Spleen (tissue), 11 donors: Measurements from ENCODE around the gene HSP90AB1. TPM values are rescaled to one million over a fixed set of nuclear protein-coding genes. Genes with fewer than 3 reads are reported as not detected.

ENCODE experiments used
- DNase-seq: peaks from one replicate; pipeline ENCODE4 v3.0.0-alpha.2; 2020
- H3K27ac ChIP-seq, 8 donors: fragments of 200-600 bp; sonication (generic) in 7 of 8; 1 replicate in 4 of 8; 2 replicates in 4 of 8; pipeline versions ENCODE4 v1.5.0 to v1.8.0; 2016 to 2021; ENCODE audit warnings: inconsistent platforms in 4 of 8, mild to moderate bottlenecking in 4 of 8, moderate library complexity in 1 of 8
- H3K27me3 ChIP-seq, 7 donors: fragments of 200-600 bp; sonication (generic) in 6 of 7; replicated peaks in 1 of 7; 1 replicate in 4 of 7; 2 replicates in 3 of 7; pipeline versions ENCODE4 v1.5.0 to v1.8.0; 2016 to 2021; ENCODE audit warnings: inconsistent platforms in 3 of 7, mild to moderate bottlenecking in 1 of 7
- H3K36me3 ChIP-seq, 6 donors: fragments of 200-600 bp; sonication (generic) in 5 of 6; 1 replicate in 4 of 6; 2 replicates in 2 of 6; pipeline versions ENCODE4 v1.5.0 to v1.8.0; 2016 to 2021; ENCODE audit warnings: inconsistent platforms in 2 of 6
- H3K4me1 ChIP-seq, 6 donors: fragments of 200-600 bp; sonication (generic) in 5 of 6; 1 replicate in 3 of 6; 2 replicates in 3 of 6; pipeline versions ENCODE4 v1.5.0 to v1.8.0; 2016 to 2021; ENCODE audit warnings: inconsistent platforms in 3 of 6
- H3K4me3 ChIP-seq, 8 donors: fragments of 200-600 bp; sonication (generic) in 7 of 8; 1 replicate in 4 of 8; 2 replicates in 4 of 8; pipeline versions ENCODE4 v1.5.0 to v1.8.0; 2016 to 2021; ENCODE audit warnings: inconsistent platforms in 4 of 8, mild to moderate bottlenecking in 4 of 8, moderate library complexity in 2 of 8
- H3K9me3 ChIP-seq, 8 donors: fragments of 200-600 bp; sonication (generic) in 7 of 8; 1 replicate in 4 of 8; 2 replicates in 4 of 8; pipeline versions ENCODE4 v1.5.0 to v1.8.0; 2016 to 2021; ENCODE audit warnings: inconsistent platforms in 4 of 8
- POLR2A ChIP-seq, 3 donors: fragments of 450-650 bp; IDR thresholded peaks; one replicate each; pipeline ENCODE4 v1.5.1; 2017; ENCODE audit warnings: antibody characterized with exemption in 3 of 3, mild to moderate bottlenecking in 1 of 3
- POLR2AphosphoS5 ChIP-seq, 3 donors: sonication (generic); formaldehyde crosslinking; IDR thresholded peaks; one replicate each; pipeline ENCODE4 v1.5.1; 2017; ENCODE audit warnings: antibody characterized with exemption in 3 of 3
- WGBS, 5 donors: extraction: QIAGEN DNeasy Blood & Tissue Kit in 3 of 5; methylation state at CpG; one replicate each; pipeline versions ENCODE4 v1.1.5 to v1.1.7; 2013 to 2018; 5-methylcytosine and 5-hydroxymethylcytosine counted together
- intact Hi-C: fragments of 100-400 bp; cut with DNase I; formaldehyde crosslinking; loops from one replicate; pipeline ENCODE4 v1.15.0; 2023; ENCODE audit warnings: low total_unique reads
- polyA plus RNA-seq, 3 donors: library from polyadenylated mRNA; stranded (reverse); fragments of 200-250 nt; gene quantifications; one replicate each; pipeline ENCODE4 v1.2.1, GENCODE V29; 2013
- total RNA-seq, 7 donors: library from RNA; depleted of rRNA in 3 of 7; stranded (reverse); fragments of >200 nt in 3 of 7; fragmentation: NEBNext Ultra II Directional in 4 of 7; extraction: Animal tissue kit (Norgen Biotek cat#: 25700) in 4 of 7; gene quantifications; one replicate each; pipeline versions ENCODE4 v1.1.0 to v1.2.1, GENCODE V29; 2016 to 2021
- TF ChIP-seq, protein P1 (sequence below), 11 experiments: fragments of 200-600 bp in 7 of 11; fragments of 450-650 bp in 4 of 11; sonication (generic) in 4 of 11; IDR thresholded peaks in 8 of 11; conservative IDR thresholded peaks in 3 of 11; 1 replicate in 7 of 11; 2 replicates in 4 of 11; pipeline versions ENCODE4 v1.4.0 to v1.8.0; 2016 to 2021; ENCODE audit warnings: antibody characterized with exemption in 11 of 11, inconsistent platforms in 4 of 11, mild to moderate bottlenecking in 1 of 11
- donor health status: healthy with polysubstance abuse.
- donor health status: DM: no; HTN: no; CAD: no; lungs with moderate emphysema.
- donor health status: DM: no; HTN: no; CAD: no.
- donor health status: Bipolar disorder and iron deficiency.
- donor health status: healthy.
- donor health status: DM: no; HTN: no; CAD: no.
- donor health status: DM: yes; HTN: yes; CAD: no.

HSP90AB1 gene
- total and polyA plus RNA-seq, 10 donors = 196 to 546 (median 386) TPM

DNA sequence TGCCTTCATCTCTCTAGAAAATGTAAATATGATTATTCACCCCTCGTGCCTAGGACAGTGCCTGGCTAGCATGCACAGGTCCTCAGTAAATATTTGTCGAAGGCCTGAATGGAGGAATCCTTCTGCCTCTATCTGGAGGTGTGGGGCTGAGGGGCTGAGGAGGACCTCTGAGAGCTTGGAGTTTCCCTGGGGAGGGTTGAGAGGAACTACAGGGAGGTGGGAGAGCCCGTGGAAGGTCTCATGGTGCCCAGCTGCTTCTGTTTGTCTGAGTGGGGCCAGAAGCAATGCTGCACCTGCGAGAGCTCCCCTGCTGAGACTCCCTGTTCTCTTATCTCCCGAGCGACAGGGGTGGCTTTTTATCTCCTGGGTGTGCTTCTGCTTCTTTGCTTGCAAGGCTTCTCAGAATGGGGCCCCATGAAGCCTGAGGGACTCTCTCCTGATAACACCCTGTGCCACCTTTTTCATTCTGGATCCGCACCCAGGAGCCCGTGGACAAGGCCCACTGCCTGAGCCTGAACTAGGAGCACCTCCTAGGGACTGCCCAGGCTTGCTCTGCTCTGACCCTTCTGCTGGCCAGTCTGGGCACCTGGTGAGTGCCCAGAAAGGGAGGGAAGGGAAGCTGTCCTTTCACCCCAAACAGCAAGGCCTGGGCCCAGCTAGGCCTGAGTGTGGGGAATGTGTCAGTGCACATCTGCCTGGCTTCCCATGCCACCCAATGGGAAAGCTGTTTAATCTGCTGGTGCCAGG is 21.1 kb upstream of the HSP90AB1 start:
- peaks cover 0 to 3% (median 0%) of the 10 kb centered on the region in 7 donors for H3K27me3 ChIP-seq
- no peak overlapping the region for H3K4me3 ChIP-seq
- no peak for TF ChIP-seq POLR2AphosphoS5 (IDR thresholded peaks at IDR 0.05)
- TF ChIP-seq POLR2A (IDR thresholded peaks at IDR 0.05) = no peak
- TF ChIP-seq, protein P1, sequence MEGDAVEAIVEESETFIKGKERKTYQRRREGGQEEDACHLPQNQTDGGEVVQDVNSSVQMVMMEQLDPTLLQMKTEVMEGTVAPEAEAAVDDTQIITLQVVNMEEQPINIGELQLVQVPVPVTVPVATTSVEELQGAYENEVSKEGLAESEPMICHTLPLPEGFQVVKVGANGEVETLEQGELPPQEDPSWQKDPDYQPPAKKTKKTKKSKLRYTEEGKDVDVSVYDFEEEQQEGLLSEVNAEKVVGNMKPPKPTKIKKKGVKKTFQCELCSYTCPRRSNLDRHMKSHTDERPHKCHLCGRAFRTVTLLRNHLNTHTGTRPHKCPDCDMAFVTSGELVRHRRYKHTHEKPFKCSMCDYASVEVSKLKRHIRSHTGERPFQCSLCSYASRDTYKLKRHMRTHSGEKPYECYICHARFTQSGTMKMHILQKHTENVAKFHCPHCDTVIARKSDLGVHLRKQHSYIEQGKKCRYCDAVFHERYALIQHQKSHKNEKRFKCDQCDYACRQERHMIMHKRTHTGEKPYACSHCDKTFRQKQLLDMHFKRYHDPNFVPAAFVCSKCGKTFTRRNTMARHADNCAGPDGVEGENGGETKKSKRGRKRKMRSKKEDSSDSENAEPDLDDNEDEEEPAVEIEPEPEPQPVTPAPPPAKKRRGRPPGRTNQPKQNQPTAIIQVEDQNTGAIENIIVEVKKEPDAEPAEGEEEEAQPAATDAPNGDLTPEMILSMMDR (IDR thresholded peaks at IDR 0.05 in 8 of 11, conservative IDR thresholded peaks at IDR 0.05 in 3 of 11) = no peak
- 78 to 85% (median 85%) methylated on average over 8 of the region's 8 CpGs for WGBS, 5 donors
- peaks cover 23 to 81% (median 55%) of the 10 kb centered on the region in 6 donors for H3K4me1 ChIP-seq
- intact Hi-C loops = no loop called here
- peak overlapping the region in 1 of 8 donors; percentile 37 for H3K27ac ChIP-seq
- peaks cover 0 to 17% (median 0%) of the 10 kb centered on the region in 6 donors for H3K36me3 ChIP-seq
- no peak for DNase-seq
- H3K9me3 ChIP-seq = no peaks in the 10 kb centered on the region

DNA sequence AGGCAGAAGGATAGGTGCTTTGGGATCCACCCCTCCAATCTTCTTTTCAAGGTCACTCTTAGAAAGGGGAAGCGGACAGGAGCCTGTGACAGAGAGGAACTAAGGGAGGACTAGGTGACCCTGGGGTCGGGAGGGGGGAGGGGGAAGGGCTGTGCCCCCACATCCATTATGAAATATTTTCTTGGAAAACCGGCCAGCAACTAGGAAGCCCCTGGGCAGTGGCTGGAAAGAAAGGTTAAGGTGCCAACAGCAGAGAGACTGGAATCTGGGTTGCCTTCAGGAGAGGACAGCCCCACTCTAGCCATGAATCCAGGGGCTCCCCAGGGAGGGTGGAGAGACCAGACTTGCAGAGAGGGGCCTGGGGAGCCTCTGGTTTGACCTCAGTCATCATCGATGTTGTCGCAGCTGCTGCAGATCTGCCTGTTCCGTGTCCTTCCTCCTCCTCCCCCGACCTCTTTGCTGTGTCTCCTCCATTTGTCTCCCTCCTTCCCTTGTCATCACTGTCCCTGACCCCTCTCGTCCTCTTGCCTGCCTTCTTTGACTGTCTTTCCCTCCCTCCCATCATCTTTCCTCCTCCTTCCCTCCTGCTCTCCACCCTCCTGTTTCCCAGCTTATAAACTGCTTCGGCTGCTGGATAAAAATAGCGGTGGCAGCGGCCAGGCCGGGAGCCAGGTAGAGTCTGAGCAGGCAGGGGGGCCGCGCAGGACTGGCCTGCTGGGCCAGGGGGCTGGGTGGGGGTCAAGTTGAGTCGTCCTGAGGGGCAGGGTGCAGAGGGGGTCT is 20.3 kb upstream of the HSP90AB1 start:
- Histone ChIP-seq H3K27ac (peak overlapping the region in 1 of 8 donors; percentile 37), H3K4me1 (peaks cover 20 to 73% (median 47%) of the 10 kb centered on the region in 6 donors), H3K9me3 (no peaks in the 10 kb centered on the region), H3K4me3 (no peak overlapping the region), H3K27me3 (peaks cover 0 to 3% (median 0%) of the 10 kb centered on the region in 7 donors), H3K36me3 (peaks cover 0 to 25% (median 0%) of the 10 kb centered on the region in 6 donors)
- DNase-seq = no peak
- intact Hi-C loops = no loop called here
- WGBS, 5 donors = 63 to 76% (median 69%) methylated on average over 15 of the region's 15 CpGs
- TF ChIP-seq, protein P1 (IDR thresholded peaks at IDR 0.05 in 8 of 11, conservative IDR thresholded peaks at IDR 0.05 in 3 of 11) = no peak
- TF ChIP-seq POLR2AphosphoS5 (IDR thresholded peaks at IDR 0.05) (no peak), POLR2A (IDR thresholded peaks at IDR 0.05) (no peak)

DNA sequence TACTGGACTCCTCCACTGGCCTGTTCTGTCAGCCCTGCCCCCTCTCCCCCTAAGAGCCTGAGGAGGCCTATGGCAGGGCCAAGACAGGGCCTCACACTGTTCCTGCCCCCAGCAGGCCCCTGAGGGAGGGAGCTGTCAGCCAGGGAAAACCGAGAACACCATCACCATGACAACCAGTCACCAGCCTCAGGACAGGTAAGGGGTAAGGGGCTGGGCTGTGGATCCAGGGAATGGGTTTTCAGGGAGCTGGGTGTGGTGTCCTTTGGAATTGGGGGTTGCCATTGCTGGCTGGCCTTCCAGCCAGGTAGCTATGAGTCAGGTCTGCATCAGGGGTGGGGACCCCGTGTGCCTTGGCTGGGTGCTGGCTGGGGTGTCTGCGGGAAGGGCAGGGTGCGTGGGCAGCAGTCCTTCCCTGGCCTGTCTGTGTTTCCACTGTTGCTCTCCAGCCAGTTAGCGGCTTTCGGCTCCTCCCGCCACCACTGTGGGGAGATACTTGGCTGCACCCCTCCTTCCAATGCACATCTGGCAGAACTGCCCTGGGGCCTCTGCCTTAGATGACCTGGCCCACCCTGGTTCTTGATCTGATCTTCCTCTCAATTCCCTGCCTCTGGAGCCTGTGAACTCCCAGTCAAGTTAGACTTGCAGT is 19.6 kb upstream of the HSP90AB1 start:
- peaks cover 0 to 3% (median 0%) of the 10 kb centered on the region in 7 donors for H3K27me3 ChIP-seq
- TF ChIP-seq POLR2AphosphoS5 (IDR thresholded peaks at IDR 0.05) (no peak), POLR2A (IDR thresholded peaks at IDR 0.05) (no peak)
- H3K4me3 ChIP-seq = no peak overlapping the region
- 83 to 96% (median 95%) methylated on average over 7 of the region's 7 CpGs for WGBS, 5 donors
- intact Hi-C loops = no loop called here
- no peaks in the 10 kb centered on the region for H3K9me3 ChIP-seq
- H3K27ac ChIP-seq = no peak overlapping the region
- H3K4me1 ChIP-seq = peaks cover 15 to 65% (median 40%) of the 10 kb centered on the region in 6 donors
- DNase-seq = no peak
- peaks cover 0 to 32% (median 0%) of the 10 kb centered on the region in 6 donors for H3K36me3 ChIP-seq

DNA sequence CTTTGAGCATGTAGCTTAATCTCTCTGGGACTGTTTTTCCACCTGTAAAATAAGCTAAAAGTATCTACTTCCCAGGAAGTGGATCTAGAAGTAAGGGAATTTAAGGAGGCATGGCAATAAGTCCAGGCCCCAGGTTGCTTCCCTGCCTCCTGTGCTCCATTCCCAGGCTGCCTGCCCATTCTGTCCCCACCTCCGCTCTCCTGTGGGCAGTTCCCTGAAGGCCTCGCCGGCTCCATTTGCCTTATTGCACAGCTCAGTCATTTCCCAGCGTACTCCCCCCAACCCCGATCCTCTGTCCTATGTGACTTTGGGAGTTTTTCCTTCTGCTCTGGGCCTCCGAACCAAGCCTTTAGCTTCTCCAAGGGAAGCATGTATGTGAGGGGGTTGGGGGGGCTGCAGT is 18.9 kb upstream of the HSP90AB1 start:
- H3K4me3 ChIP-seq = no peak overlapping the region
- no peak for DNase-seq
- TF ChIP-seq POLR2A (IDR thresholded peaks at IDR 0.05) (no peak), POLR2AphosphoS5 (IDR thresholded peaks at IDR 0.05) (no peak)
- TF ChIP-seq, protein P1 (IDR thresholded peaks at IDR 0.05 in 8 of 11, conservative IDR thresholded peaks at IDR 0.05 in 3 of 11) = no peak
- peaks cover 0 to 40% (median 0%) of the 10 kb centered on the region in 6 donors for H3K36me3 ChIP-seq
- no peak overlapping the region for H3K27ac ChIP-seq
- 76 to 96% (median 89%) methylated on average over 6 of the region's 6 CpGs for WGBS, 5 donors
- peaks cover 8 to 61% (median 32%) of the 10 kb centered on the region in 6 donors for H3K4me1 ChIP-seq
- intact Hi-C loops = no loop called here
- H3K9me3 ChIP-seq = no peaks in the 10 kb centered on the region
- H3K27me3 ChIP-seq = no peaks in the 10 kb centered on the region
